Measurements from ENCODE around the gene SDCCAG8. TPM values are rescaled to one million over a fixed set of nuclear protein-coding genes. Genes with fewer than 3 reads are reported as not detected.

The SDCCAG8 gene
- total RNA-seq, 2 donors from 2014 or later, result 23.2 to 91.0 TPM

DNA sequence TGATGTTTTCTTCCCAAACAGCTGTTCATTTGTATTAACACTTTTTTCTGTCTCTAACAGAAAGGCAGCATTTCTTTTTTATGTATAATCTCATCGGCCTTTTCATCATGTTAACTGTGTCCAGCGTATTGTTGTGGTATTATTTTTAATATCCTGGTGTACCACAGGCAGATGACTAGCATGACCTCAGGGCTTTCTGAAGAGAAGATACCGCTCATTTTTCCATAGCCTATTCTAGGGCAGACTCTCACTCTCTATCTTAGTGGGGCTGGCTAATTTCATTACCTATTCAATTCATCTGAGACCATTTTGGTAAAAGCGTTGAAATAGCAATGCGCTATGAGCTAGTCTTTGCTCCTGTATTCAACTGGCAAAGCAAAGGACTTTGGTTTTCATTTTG lies 209.9 kb downstream of the SDCCAG8 start:
- no peaks in the 10 kb centered on the region for H3K9me3 ChIP-seq

DNA sequence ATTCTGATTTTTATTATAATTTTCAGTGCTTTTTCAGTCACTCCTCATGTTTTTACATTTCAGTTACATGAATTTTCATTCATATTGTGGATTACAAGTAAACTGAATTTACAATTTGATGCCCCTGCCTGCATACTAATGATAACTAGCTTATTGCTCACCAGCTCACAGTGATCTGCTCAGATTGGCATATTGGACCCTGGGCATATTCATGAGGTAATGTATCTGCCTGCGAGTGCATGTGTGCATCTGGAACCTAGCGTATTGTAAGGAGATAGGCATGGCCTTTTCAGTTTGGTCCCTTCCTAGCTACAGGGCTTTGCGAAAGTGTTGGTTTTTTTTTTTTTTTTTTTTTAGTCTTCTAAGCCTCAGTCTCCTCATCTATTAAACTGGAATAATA lies 213.7 kb downstream of the SDCCAG8 start:
- Histone ChIP-seq H3K4me3 (no peak overlapping the region), H3K27ac (no peak overlapping the region), H3K27me3 (replicated peaks; ENCODE audit: insufficient read depth) (no peaks in the 10 kb centered on the region), H3K9me3 (no peaks in the 10 kb centered on the region), H3K36me3 (peaks cover 3% of the 10 kb centered on the region), H3K4me1 (ENCODE audit: control insufficient read depth in 1 of 2, low read depth in 2 of 2) (peaks cover 0 to 15% of the 10 kb centered on the region in 2 donors)
- DNase-seq (ENCODE audit: low spot score) (no peak), ATAC-seq (ENCODE audit: insufficient number of reproducible peaks, low FRiP score, low read depth) (no peak)
- TF ChIP-seq, protein P1, sequence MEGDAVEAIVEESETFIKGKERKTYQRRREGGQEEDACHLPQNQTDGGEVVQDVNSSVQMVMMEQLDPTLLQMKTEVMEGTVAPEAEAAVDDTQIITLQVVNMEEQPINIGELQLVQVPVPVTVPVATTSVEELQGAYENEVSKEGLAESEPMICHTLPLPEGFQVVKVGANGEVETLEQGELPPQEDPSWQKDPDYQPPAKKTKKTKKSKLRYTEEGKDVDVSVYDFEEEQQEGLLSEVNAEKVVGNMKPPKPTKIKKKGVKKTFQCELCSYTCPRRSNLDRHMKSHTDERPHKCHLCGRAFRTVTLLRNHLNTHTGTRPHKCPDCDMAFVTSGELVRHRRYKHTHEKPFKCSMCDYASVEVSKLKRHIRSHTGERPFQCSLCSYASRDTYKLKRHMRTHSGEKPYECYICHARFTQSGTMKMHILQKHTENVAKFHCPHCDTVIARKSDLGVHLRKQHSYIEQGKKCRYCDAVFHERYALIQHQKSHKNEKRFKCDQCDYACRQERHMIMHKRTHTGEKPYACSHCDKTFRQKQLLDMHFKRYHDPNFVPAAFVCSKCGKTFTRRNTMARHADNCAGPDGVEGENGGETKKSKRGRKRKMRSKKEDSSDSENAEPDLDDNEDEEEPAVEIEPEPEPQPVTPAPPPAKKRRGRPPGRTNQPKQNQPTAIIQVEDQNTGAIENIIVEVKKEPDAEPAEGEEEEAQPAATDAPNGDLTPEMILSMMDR (IDR thresholded peaks at IDR 0.05), result no peak

More for the DNA sequence above, 209.9 kb downstream of the SDCCAG8 start:
- Histone ChIP-seq H3K4me1 (ENCODE audit: control insufficient read depth in 1 of 2, low read depth in 2 of 2) (no peaks in the 10 kb centered on the region), H3K36me3 (peaks cover 3% of the 10 kb centered on the region), H3K27ac (no peak overlapping the region), H3K27me3 (replicated peaks; ENCODE audit: insufficient read depth) (no peaks in the 10 kb centered on the region), H3K4me3 (no peak overlapping the region)
- no peak for ATAC-seq (ENCODE audit: insufficient number of reproducible peaks, low FRiP score, low read depth)
- no peak for DNase-seq (ENCODE audit: low spot score)
- TF ChIP-seq, protein P1 (IDR thresholded peaks at IDR 0.05), result no peak

DNA sequence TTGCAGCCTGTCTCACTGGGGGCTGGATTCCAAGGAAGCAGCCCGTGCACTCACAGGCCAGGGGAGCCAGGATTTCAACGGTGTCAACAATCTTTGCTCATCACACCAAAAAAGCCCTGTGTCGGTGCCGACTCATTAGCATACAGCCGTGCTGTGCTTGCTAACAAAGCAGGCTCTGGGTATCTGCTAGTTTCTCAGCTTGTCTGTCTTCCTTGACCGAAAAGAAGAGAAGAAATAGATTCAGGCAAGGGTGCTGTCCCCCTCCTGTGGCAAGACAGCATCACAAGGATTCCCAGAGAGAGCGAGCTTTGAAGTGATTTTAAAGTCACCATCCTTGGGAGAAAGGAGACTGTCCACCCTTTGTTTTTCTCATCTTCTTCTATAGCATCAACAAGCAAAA lies 214.7 kb downstream of the SDCCAG8 start:
- Histone ChIP-seq H3K36me3 (peaks cover 3% of the 10 kb centered on the region), H3K27me3 (replicated peaks; ENCODE audit: insufficient read depth) (no peaks in the 10 kb centered on the region), H3K4me1 (ENCODE audit: control insufficient read depth in 1 of 2, low read depth in 2 of 2) (peaks cover 0 to 15% of the 10 kb centered on the region in 2 donors), H3K9me3 (no peaks in the 10 kb centered on the region), H3K4me3 (no peak overlapping the region), H3K27ac (no peak overlapping the region)
- TF ChIP-seq, protein P1 (IDR thresholded peaks at IDR 0.05), result no peak
- ATAC-seq (ENCODE audit: insufficient number of reproducible peaks, low FRiP score, low read depth), result no peak
- no peak for DNase-seq (ENCODE audit: low spot score)

DNA sequence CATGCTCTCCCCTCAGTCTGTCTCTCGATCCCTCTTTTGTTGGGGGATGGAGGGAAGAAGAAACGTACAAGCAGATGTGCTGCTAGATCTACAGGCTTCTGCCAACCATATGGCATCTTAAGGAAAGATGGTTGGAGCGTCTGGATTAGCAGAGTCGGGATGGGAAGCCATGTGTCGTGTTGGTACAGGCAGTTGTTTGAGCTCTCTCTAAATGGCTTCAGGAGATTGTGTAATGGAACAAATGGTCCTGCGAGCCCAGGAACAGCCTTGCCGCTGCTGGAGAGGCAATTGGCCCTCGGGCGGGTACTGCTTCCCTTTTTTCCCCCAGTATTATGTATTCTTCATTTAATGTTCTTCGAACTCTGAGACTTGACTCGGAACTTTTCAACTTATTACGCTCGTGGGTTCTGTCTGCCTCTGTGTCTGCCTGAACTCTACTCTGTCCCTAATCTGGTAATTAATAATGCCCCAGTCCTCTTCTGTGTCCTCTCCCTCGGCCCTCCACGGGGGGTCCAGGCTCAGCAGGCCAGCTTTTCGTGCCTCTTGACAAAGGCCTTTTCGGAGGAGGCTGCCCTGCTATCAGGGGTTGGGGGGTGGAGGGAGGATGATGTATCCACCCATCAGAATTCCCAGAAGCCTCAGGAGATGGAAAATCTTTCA lies 215.3 kb downstream of the SDCCAG8 start:
- Histone ChIP-seq H3K4me1 (ENCODE audit: control insufficient read depth in 1 of 2, low read depth in 2 of 2) (peaks cover 0 to 15% of the 10 kb centered on the region in 2 donors), H3K27me3 (replicated peaks; ENCODE audit: insufficient read depth) (no peaks in the 10 kb centered on the region), H3K27ac (no peak overlapping the region), H3K4me3 (no peak overlapping the region), H3K36me3 (peaks cover 3% of the 10 kb centered on the region), H3K9me3 (no peaks in the 10 kb centered on the region)
- DNase-seq (ENCODE audit: low spot score), result no peak
- ATAC-seq (ENCODE audit: insufficient number of reproducible peaks, low FRiP score, low read depth), result no peak
- TF ChIP-seq, protein P1 (IDR thresholded peaks at IDR 0.05), result no peak

DNA sequence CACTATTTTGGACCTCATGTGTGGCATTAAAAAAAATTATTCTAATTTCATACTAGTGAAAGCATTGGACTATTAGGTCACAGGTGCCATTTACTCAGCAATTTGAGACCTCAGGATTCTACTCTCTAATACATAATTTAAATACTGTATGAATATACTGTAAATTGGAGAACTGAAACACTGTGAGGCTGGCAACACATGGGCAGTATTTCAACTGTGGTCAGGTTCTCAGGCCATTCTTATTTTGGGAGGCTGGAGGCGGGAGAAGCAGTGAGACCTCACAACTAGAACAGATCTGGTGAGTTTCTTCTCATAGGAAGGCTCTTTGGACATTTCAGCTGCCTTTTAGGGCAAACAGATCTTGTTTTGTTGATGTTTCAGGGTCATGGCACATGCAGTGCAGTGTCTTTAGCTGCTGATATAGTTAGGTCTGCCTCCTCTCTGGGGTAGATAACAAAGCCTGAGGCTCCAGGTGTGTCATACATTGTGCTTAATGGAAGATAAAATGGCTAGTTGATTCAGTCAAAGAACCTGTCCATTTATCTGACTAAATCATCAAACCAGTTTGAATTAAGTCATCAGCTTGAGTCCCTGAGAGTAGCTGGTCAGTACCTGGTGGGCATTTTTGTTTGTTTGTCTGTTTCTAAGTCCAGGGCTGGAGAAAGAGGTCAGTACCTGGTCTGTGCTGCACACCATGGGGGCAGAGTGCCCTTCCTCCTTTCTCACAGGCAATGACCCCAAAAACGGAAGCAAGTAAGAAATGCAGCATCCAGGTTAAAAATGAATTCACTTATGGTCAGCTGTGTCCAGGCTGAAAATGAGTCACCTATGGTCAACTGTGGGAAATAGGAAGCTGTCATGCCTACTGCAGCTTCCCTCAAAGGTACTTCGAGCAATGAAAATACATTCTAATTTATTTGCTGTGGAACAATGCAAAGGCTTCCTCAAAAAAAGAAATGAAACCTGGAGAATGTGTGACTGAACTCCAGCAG lies 216.2 kb downstream of the SDCCAG8 start:
- H3K9me3 ChIP-seq, result no peaks in the 10 kb centered on the region
- ATAC-seq (ENCODE audit: insufficient number of reproducible peaks, low FRiP score, low read depth), result no peak
- TF ChIP-seq, protein P1 (IDR thresholded peaks at IDR 0.05), result no peak
- DNase-seq (ENCODE audit: low spot score), result no peak
- H3K4me3 ChIP-seq, result no peak overlapping the region
- no peaks in the 10 kb centered on the region for H3K27me3 ChIP-seq (replicated peaks; ENCODE audit: insufficient read depth)
- no peak overlapping the region for H3K27ac ChIP-seq
- H3K36me3 ChIP-seq, result peaks cover under 1% of the 10 kb centered on the region
- peaks cover 0 to 15% of the 10 kb centered on the region in 2 donors for H3K4me1 ChIP-seq (ENCODE audit: control insufficient read depth in 1 of 2, low read depth in 2 of 2)

Measured in thoracic aorta (tissue), 2 donors.